Measurements from ENCODE around the gene COCH.

The COCH gene

DNA sequence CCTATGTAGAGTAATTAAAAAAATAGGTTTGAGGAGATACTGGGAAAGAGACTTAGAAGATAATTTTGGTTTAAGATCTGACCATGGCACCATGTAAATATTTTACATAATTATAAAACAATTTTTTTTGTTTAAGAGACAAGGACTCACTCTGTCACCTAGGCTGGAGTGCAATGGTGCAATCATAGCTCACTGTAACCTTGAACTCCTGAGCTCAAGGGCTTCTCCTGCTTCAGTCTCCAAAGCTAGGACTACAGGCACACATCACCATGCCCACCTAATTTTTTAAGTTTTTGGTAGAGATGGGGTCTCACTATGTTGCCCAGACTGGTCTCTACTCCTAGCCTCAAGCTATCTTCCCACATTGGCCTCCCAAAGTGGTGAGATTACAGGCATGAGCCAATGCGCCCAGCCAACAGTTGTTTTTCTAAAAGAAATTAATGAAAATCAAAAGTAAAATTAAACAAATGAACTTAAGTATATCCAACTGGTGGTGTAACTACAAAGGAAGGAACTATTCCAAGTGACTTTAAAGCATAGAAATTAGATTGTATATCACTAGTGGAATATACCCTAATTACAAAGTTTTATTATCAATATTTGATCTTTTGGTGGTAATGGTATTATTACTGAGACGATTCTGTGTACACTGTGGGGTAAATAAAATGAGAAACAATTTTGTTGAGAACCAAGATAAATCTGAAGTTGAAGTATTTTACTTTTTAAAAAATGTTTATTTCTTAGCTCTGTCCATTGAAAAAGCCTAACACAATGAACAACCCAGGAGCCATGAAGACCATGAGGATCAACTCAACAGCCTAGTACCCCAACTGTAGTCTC lies 29.1 kb downstream of the COCH start:
- H3K27ac Mint-ChIP-seq = no peak overlapping the region
- no peaks in the 10 kb centered on the region for H3K9me3 Mint-ChIP-seq
- H3K4me3 Mint-ChIP-seq = no peak overlapping the region
- no peaks in the 10 kb centered on the region for H3K4me1 Mint-ChIP-seq
- TF ChIP-seq, protein P1, sequence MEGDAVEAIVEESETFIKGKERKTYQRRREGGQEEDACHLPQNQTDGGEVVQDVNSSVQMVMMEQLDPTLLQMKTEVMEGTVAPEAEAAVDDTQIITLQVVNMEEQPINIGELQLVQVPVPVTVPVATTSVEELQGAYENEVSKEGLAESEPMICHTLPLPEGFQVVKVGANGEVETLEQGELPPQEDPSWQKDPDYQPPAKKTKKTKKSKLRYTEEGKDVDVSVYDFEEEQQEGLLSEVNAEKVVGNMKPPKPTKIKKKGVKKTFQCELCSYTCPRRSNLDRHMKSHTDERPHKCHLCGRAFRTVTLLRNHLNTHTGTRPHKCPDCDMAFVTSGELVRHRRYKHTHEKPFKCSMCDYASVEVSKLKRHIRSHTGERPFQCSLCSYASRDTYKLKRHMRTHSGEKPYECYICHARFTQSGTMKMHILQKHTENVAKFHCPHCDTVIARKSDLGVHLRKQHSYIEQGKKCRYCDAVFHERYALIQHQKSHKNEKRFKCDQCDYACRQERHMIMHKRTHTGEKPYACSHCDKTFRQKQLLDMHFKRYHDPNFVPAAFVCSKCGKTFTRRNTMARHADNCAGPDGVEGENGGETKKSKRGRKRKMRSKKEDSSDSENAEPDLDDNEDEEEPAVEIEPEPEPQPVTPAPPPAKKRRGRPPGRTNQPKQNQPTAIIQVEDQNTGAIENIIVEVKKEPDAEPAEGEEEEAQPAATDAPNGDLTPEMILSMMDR (IDR thresholded peaks at IDR 0.05; ENCODE audit: unreplicated experiment in 3 of 3) = no peak
- H3K36me3 Mint-ChIP-seq (ENCODE audit: low read depth) = peaks cover 45% of the 10 kb centered on the region
- H3K27me3 Mint-ChIP-seq (ENCODE audit: low read depth) = no peaks in the 10 kb centered on the region

DNA sequence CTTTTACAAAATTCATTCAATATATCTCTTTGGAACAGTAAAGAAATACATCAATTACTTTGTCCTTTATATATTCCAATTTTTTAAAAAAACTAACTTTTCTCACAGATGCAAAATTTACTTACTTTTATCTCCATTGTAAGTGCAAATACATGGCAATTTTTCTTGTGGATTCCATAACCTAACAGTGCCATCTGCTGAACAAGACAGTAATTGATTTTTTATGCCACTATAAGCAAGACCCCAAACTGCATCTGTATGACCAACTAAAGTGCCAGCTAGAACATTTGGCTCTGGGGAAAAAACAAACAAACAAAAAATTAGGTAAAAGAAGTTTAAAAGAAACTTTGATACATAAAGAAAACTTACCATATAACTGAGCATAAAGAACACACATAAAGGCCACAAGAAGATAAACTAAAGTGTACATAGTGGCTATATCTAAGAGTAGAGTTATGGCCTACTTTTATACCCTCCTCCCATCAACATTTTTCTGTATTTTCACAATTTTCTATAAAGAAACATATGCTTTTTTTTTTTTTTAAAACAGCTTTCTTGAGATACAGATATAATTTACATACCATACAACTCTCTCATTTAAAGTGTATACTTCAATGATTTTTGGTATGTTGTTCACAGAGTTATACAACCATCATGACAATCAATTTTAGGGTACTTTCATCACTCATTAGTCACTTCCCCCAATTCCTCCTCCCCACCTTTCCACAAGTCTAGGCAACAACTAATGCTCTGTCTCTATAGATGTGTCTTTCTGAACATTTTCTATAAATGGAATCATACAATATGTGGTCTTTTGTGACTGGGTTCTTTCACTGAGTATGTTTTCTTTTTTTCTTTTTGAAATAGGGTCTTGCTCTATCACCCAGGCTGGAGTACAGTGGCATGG lies 32.6 kb downstream of the COCH start:
- TF ChIP-seq, protein P1 (IDR thresholded peaks at IDR 0.05; ENCODE audit: unreplicated experiment in 3 of 3) = peak; percentile 41 to 50 (median 48)
- Mint-ChIP-seq H3K4me1 (no peaks in the 10 kb centered on the region), H3K9me3 (no peaks in the 10 kb centered on the region), H3K27ac (no peak overlapping the region), H3K27me3 (ENCODE audit: low read depth) (no peaks in the 10 kb centered on the region), H3K4me3 (no peak overlapping the region), H3K36me3 (ENCODE audit: low read depth) (peaks cover 40% of the 10 kb centered on the region)

DNA sequence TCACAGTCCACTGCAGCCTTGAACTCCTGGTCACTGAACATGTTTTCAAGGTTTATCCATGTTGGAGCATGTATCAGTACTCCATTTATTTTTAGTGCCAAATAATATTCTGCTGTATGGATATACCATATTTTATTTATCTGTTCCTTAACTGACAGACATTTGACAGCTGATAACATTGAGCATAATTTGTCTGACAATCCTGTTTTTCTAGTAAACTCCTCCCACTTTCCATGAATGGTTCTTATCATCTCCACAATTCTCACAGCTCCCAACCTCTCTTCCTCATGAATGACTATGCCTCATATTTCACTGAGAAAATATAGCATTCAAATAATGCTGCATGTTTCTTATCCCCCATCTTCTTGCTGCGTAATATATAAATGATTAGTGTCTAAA lies 33.3 kb downstream of the COCH start:
- Mint-ChIP-seq H3K36me3 (ENCODE audit: low read depth) (peaks cover 35% of the 10 kb centered on the region), H3K27ac (no peak overlapping the region), H3K4me1 (no peaks in the 10 kb centered on the region), H3K27me3 (ENCODE audit: low read depth) (no peaks in the 10 kb centered on the region), H3K4me3 (no peak overlapping the region), H3K9me3 (no peaks in the 10 kb centered on the region)
- TF ChIP-seq, protein P1 (IDR thresholded peaks at IDR 0.05; ENCODE audit: unreplicated experiment in 3 of 3) = no peak

DNA sequence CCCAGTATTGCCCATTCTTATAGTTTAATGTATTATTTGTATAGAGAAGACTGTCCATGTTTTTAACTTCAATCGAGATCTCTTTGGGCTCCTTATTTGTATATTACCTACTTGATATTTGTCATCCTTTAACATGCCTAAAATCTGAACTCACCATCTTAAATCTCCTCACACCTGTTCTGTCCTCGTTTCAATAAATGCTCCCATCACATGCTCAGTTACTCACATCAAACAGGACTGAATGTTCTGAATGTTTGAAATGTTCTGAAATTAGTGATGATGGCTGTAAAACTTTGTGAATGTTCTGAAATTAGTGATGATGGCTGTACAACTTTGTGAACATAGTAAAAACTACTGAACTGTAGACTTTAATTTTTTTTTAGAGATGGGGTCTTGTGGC lies 34.5 kb downstream of the COCH start:
- Mint-ChIP-seq H3K4me1 (no peaks in the 10 kb centered on the region), H3K4me3 (no peak overlapping the region), H3K9me3 (no peaks in the 10 kb centered on the region), H3K27me3 (ENCODE audit: low read depth) (no peaks in the 10 kb centered on the region), H3K36me3 (ENCODE audit: low read depth) (peaks cover 34% of the 10 kb centered on the region), H3K27ac (no peak overlapping the region)
- TF ChIP-seq, protein P1 (IDR thresholded peaks at IDR 0.05; ENCODE audit: unreplicated experiment in 3 of 3) = no peak

DNA sequence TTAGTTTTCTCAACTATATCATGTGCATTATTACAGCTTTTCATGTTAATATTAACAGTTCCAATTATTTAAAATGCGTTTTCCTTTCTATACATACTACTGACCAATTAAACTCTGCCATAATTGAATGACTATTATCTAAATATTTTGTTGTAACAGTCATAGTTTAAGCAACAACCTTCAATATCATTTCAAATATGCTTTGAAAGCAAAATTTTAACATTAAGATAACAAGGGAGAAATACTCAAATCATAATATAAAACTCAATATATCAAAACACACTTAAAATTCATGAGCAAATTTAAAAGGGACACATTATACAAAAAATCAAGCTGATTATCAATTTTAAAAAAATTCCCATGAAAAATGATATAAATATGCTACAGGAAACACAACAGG lies 40.5 kb downstream of the COCH start:
- Mint-ChIP-seq H3K27ac (no peak overlapping the region), H3K36me3 (ENCODE audit: low read depth) (peaks cover 30% of the 10 kb centered on the region), H3K27me3 (ENCODE audit: low read depth) (no peaks in the 10 kb centered on the region), H3K4me1 (no peaks in the 10 kb centered on the region), H3K9me3 (no peaks in the 10 kb centered on the region), H3K4me3 (no peak overlapping the region)
- TF ChIP-seq, protein P1 (IDR thresholded peaks at IDR 0.05; ENCODE audit: unreplicated experiment in 3 of 3) = no peak

Measured in nephron (organoid).